HCT116 (cell line): Measurements from ENCODE around the gene BPIFA1.

ENCODE experiments used
- TF ChIP-seq, protein P1 (sequence below), 3 experiments: fragments of 200-600 bp in 1 of 3; sonication (generic) in 1 of 3; IDR thresholded peaks in 2 of 3; conservative IDR thresholded peaks in 1 of 3; 2 replicates each; pipeline ENCODE4 v1.5.1; 2012 to 2017; ENCODE audit warnings: low read depth in 2 of 3, low read length in 2 of 3, antibody characterized with exemption in 1 of 3, borderline replicate concordance in 1 of 3, control low read depth in 1 of 3, mild to moderate bottlenecking in 1 of 3, mixed read lengths in 1 of 3, mixed run types in 1 of 3, moderate library complexity in 1 of 3; ENCODE audit not compliant: insufficient read depth in 1 of 3
- TF ChIP-seq, protein P2 (sequence below): IDR thresholded peaks from 2 replicates; pipeline ENCODE4 v1.6.1; 2012; ENCODE audit warnings: low read depth

DNA sequence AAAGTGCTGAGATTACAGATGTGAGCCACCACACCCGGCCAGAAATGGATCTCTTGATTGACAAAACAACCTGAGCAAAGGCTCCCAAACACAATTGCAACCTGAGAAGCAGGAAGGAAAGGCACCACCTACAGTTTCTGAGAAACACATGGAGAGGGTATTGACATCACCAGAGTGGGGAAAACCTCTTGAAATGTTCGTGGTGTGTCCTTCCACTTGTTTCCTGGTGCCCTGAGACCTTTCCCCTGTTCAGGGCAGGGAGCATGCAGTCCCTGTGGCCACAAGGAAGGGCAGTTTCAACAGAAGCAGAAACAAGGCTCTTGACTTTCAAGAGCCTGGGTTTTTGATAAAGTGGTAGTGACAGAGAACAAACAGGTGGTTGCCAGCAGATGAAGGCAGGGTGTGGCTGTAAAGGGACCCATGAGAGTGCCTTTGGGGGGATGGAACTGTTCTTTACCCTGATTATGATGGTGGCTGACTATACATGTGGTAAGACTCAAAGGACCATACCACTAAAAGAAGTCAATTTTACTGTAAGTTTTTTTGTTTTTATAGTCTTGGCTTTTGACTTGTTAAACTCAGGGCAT lies 3.2 kb upstream of the BPIFA1 start:
- TF ChIP-seq, protein P1, sequence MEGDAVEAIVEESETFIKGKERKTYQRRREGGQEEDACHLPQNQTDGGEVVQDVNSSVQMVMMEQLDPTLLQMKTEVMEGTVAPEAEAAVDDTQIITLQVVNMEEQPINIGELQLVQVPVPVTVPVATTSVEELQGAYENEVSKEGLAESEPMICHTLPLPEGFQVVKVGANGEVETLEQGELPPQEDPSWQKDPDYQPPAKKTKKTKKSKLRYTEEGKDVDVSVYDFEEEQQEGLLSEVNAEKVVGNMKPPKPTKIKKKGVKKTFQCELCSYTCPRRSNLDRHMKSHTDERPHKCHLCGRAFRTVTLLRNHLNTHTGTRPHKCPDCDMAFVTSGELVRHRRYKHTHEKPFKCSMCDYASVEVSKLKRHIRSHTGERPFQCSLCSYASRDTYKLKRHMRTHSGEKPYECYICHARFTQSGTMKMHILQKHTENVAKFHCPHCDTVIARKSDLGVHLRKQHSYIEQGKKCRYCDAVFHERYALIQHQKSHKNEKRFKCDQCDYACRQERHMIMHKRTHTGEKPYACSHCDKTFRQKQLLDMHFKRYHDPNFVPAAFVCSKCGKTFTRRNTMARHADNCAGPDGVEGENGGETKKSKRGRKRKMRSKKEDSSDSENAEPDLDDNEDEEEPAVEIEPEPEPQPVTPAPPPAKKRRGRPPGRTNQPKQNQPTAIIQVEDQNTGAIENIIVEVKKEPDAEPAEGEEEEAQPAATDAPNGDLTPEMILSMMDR (IDR thresholded peaks at IDR 0.05 in 2 of 3, conservative IDR thresholded peaks at IDR 0.05 in 1 of 3; ENCODE audit: borderline replicate concordance in 1 of 3, insufficient read depth in 1 of 3, low read depth in 2 of 3, low read length in 2 of 3): no peak
- TF ChIP-seq, protein P2, sequence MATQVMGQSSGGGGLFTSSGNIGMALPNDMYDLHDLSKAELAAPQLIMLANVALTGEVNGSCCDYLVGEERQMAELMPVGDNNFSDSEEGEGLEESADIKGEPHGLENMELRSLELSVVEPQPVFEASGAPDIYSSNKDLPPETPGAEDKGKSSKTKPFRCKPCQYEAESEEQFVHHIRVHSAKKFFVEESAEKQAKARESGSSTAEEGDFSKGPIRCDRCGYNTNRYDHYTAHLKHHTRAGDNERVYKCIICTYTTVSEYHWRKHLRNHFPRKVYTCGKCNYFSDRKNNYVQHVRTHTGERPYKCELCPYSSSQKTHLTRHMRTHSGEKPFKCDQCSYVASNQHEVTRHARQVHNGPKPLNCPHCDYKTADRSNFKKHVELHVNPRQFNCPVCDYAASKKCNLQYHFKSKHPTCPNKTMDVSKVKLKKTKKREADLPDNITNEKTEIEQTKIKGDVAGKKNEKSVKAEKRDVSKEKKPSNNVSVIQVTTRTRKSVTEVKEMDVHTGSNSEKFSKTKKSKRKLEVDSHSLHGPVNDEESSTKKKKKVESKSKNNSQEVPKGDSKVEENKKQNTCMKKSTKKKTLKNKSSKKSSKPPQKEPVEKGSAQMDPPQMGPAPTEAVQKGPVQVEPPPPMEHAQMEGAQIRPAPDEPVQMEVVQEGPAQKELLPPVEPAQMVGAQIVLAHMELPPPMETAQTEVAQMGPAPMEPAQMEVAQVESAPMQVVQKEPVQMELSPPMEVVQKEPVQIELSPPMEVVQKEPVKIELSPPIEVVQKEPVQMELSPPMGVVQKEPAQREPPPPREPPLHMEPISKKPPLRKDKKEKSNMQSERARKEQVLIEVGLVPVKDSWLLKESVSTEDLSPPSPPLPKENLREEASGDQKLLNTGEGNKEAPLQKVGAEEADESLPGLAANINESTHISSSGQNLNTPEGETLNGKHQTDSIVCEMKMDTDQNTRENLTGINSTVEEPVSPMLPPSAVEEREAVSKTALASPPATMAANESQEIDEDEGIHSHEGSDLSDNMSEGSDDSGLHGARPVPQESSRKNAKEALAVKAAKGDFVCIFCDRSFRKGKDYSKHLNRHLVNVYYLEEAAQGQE: no peak
